Measurements from ENCODE around the gene GADL1.

DNA sequence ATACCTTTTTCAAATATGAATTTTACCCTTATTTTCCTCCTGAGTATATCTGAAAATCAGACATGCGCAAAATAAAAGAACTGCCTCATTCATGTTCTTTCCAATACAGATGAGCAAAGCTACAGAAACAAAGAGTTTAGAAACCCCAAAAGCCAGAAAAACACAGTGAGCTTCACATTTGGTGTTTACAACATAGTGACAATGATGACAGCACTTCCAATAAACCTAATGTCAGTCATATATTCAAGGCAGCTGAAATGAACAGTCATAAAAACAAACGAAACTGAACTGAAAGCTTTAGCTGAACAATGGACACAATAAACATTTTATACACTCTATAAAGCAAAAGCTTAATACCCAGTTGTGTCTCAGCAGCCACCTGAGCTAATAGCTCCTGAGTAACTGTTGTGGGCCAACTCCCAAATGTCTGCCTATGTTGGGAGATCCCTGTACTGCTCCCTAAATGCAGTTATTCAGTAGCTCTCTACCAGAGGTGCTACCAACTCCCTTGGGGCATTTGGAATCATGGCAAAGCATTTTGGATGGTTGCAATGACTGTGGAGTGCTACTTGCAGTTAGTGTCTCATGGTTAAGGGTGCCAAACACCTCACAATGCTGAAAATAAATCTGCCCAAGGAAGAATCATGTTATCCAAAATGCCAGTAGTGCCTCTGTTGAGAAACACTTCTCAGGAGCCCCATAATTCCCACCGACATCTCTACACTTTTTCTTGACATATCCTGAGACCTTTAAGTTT, 156.5 kb downstream of the GADL1 start:
- TF ChIP-seq POLR2A (IDR thresholded peaks at IDR 0.05) = no peak
- TF ChIP-seq, protein P1, sequence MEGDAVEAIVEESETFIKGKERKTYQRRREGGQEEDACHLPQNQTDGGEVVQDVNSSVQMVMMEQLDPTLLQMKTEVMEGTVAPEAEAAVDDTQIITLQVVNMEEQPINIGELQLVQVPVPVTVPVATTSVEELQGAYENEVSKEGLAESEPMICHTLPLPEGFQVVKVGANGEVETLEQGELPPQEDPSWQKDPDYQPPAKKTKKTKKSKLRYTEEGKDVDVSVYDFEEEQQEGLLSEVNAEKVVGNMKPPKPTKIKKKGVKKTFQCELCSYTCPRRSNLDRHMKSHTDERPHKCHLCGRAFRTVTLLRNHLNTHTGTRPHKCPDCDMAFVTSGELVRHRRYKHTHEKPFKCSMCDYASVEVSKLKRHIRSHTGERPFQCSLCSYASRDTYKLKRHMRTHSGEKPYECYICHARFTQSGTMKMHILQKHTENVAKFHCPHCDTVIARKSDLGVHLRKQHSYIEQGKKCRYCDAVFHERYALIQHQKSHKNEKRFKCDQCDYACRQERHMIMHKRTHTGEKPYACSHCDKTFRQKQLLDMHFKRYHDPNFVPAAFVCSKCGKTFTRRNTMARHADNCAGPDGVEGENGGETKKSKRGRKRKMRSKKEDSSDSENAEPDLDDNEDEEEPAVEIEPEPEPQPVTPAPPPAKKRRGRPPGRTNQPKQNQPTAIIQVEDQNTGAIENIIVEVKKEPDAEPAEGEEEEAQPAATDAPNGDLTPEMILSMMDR (IDR thresholded peaks at IDR 0.05 in 4 of 5, conservative IDR thresholded peaks at IDR 0.05 in 1 of 5) = no peak

Data from gastrocnemius medialis (tissue), 4 donors.